ENCODE results near the gene TBXAS1.
A peak's percentile ranks its signal among the peaks of the same experiment; 100 is the strongest.

Gene TBXAS1

DNA sequence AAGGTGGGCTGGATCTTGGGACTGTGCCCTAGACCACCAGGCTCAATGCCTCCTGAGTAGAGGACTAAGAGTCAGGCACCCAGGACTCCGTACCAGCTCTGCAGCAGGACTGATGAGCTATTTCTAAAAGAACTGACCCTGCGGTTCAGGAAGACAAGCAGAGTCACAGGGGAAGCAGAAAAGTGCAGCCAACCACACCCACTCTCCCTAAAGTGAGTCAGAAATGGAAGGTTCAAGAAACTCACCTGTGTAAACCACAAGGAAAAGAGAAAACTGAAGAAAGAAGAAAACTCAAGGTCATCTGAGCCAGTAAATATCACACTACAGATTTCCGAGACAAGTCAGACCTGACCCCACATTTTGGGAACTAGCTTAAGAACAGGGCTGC is 231.2 kb downstream of the TBXAS1 start:
- no peaks in the 10 kb centered on the region for H3K79me2 ChIP-seq (ENCODE audit: control insufficient read depth, low read length)
- H3K36me3 ChIP-seq (ENCODE audit: control insufficient read depth, low read length): no peaks in the 10 kb centered on the region
- TF ChIP-seq, protein P1, sequence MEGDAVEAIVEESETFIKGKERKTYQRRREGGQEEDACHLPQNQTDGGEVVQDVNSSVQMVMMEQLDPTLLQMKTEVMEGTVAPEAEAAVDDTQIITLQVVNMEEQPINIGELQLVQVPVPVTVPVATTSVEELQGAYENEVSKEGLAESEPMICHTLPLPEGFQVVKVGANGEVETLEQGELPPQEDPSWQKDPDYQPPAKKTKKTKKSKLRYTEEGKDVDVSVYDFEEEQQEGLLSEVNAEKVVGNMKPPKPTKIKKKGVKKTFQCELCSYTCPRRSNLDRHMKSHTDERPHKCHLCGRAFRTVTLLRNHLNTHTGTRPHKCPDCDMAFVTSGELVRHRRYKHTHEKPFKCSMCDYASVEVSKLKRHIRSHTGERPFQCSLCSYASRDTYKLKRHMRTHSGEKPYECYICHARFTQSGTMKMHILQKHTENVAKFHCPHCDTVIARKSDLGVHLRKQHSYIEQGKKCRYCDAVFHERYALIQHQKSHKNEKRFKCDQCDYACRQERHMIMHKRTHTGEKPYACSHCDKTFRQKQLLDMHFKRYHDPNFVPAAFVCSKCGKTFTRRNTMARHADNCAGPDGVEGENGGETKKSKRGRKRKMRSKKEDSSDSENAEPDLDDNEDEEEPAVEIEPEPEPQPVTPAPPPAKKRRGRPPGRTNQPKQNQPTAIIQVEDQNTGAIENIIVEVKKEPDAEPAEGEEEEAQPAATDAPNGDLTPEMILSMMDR (IDR thresholded peaks at IDR 0.05; ENCODE audit: low read depth, low read length, poor library complexity, severe bottlenecking): no peak
- no peak for TF ChIP-seq EZH2phosphoT487 (IDR thresholded peaks at IDR 0.05; ENCODE audit: borderline replicate concordance, low read length)
- H3K27me3 ChIP-seq (ENCODE audit: control insufficient read depth, low read length): peaks cover 13% of the 10 kb centered on the region
- no peaks in the 10 kb centered on the region for H3K9me3 ChIP-seq (ENCODE audit: control insufficient read depth, insufficient read depth, low read length)
- no peaks in the 10 kb centered on the region for H4K20me1 ChIP-seq (ENCODE audit: control insufficient read depth, insufficient read depth, low read depth, low read length)
- H3K4me1 ChIP-seq (ENCODE audit: control insufficient read depth, low read length): peaks cover 13% of the 10 kb centered on the region
- H3F3A ChIP-seq (ENCODE audit: control insufficient read depth, insufficient read depth): no peaks in the 10 kb centered on the region
- no peak overlapping the region for H3K27ac ChIP-seq (ENCODE audit: low read depth, low read length)
- H3K4me3 ChIP-seq (ENCODE audit: low read length): no peak overlapping the region
- no peak overlapping the region for H3K4me2 ChIP-seq (ENCODE audit: low read length)
- H3K9me2 ChIP-seq (replicated peaks; ENCODE audit: control insufficient read depth, low read length): no peaks in the 10 kb centered on the region

DNA sequence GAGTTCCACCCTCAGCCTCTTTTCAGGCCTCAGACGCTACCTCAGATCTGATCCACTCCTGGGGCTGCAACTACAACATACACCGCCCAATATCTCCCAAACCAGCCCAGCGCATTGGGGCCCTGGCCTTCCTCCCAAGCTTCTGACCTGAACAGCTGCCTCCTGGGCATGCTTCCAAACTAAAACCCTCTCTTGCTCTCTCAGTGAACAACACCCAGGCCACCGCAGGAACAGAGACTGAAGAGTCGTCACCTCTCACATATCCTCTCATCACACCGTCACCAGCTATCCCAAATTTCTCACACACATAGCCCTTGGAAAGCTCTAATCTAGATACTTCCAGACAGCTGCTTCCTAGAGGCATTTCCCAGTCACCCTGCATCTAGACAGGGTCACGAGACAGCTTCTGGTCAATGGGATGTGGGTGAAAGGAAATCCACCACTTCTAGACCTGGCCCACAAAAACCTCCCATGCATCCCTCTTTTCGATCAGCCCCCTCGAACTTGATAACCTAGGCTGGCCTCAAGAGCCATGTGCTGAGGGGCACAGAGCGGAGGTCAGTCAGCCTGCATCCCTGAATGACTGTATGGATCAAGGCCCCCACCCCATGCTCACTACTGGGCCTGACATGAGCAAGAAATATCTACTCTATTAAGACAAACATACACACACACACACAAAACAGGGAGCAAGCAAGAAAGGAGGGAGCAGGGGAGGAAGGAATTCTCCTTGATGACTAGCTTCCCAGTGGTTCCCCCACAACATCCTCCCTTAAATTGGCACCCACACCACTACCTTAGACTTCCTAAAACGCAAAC is 231.9 kb downstream of the TBXAS1 start:
- no peaks in the 10 kb centered on the region for H3K36me3 ChIP-seq (ENCODE audit: control insufficient read depth, low read length)
- H3K4me1 ChIP-seq (ENCODE audit: control insufficient read depth, low read length): peaks cover 13% of the 10 kb centered on the region
- H3K79me2 ChIP-seq (ENCODE audit: control insufficient read depth, low read length): no peaks in the 10 kb centered on the region
- peaks cover 5% of the 10 kb centered on the region for H3K9me3 ChIP-seq (ENCODE audit: control insufficient read depth, insufficient read depth, low read length)
- no peak overlapping the region for H3K4me3 ChIP-seq (ENCODE audit: low read length)
- H3F3A ChIP-seq (ENCODE audit: control insufficient read depth, insufficient read depth): no peaks in the 10 kb centered on the region
- no peaks in the 10 kb centered on the region for H4K20me1 ChIP-seq (ENCODE audit: control insufficient read depth, insufficient read depth, low read depth, low read length)
- H3K9me2 ChIP-seq (replicated peaks; ENCODE audit: control insufficient read depth, low read length): no peaks in the 10 kb centered on the region
- peaks cover 13% of the 10 kb centered on the region for H3K27me3 ChIP-seq (ENCODE audit: control insufficient read depth, low read length)
- peak overlapping the region; percentile 96 for H3K4me2 ChIP-seq (ENCODE audit: low read length)
- TF ChIP-seq EZH2phosphoT487 (IDR thresholded peaks at IDR 0.05; ENCODE audit: borderline replicate concordance, low read length): no peak
- TF ChIP-seq, protein P1 (IDR thresholded peaks at IDR 0.05; ENCODE audit: low read depth, low read length, poor library complexity, severe bottlenecking): no peak
- H3K27ac ChIP-seq (ENCODE audit: low read depth, low read length): no peak overlapping the region

DNA sequence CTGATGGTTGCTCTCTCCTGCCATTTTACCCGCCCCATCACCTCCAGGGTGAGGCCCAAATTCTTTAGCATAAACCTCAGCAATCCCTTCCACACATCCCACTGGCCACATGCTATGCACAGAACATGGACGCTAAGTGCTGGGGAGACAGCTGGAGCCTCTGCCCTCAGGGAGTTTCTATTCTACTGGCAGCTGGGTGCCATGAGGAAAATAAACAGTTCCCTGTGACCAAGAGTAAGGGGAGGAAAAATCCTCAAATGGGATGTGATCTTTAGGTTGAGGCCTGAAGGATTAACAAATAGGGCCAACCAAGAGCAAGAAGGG is 232.5 kb downstream of the TBXAS1 start:
- Histone ChIP-seq H4K20me1 (ENCODE audit: control insufficient read depth, insufficient read depth, low read depth, low read length) (no peaks in the 10 kb centered on the region), H3K36me3 (ENCODE audit: control insufficient read depth, low read length) (no peaks in the 10 kb centered on the region), H3K79me2 (ENCODE audit: control insufficient read depth, low read length) (no peaks in the 10 kb centered on the region), H3K27ac (ENCODE audit: low read depth, low read length) (no peak overlapping the region), H3K4me1 (ENCODE audit: control insufficient read depth, low read length) (peaks cover 13% of the 10 kb centered on the region), H3K9me2 (replicated peaks; ENCODE audit: control insufficient read depth, low read length) (no peaks in the 10 kb centered on the region), H3K4me3 (ENCODE audit: low read length) (peak overlapping the region; percentile 82; the same call in 1 of the 2 replicates), H3K27me3 (ENCODE audit: control insufficient read depth, low read length) (peaks cover 13% of the 10 kb centered on the region), H3F3A (ENCODE audit: control insufficient read depth, insufficient read depth) (no peaks in the 10 kb centered on the region), H3K9me3 (ENCODE audit: control insufficient read depth, insufficient read depth, low read length) (peaks cover 11% of the 10 kb centered on the region), H3K4me2 (ENCODE audit: low read length) (peak overlapping the region; percentile 96)
- TF ChIP-seq, protein P1 (IDR thresholded peaks at IDR 0.05; ENCODE audit: low read depth, low read length, poor library complexity, severe bottlenecking): no peak
- no peak for TF ChIP-seq EZH2phosphoT487 (IDR thresholded peaks at IDR 0.05; ENCODE audit: borderline replicate concordance, low read length)

Measured in DOHH2 (cell line).